Measurements from ENCODE around the gene LRRC36. TPM values are rescaled to one million over a fixed set of nuclear protein-coding genes. Genes with fewer than 3 reads are reported as not detected.

Gene LRRC36
- total and polyA plus RNA-seq, 2 of the 8 experiments (the other 6 are each of a cell fraction or from before 2014, with no cell fraction given), result 0.15 TPM; not detected in 1

GRCh38 chr16:67280090-67281015 is 46.3 kb upstream of the LRRC36 start:
- TF ChIP-seq USF2 (IDR thresholded peaks at IDR 0.05; ENCODE audit: low read length), result no peak
- TF ChIP-seq MAFK (IDR thresholded peaks at IDR 0.05; ENCODE audit: low read depth, low read length), result no peak
- no peak for TF ChIP-seq SRF (IDR thresholded peaks at IDR 0.05; ENCODE audit: low read depth, low read length)
- no peak for TF ChIP-seq EP300 (IDR thresholded peaks at IDR 0.05; ENCODE audit: borderline replicate concordance in 1 of 2, low read depth in 2 of 2, low read length in 2 of 2)
- no peak for TF ChIP-seq POLR2A (IDR thresholded peaks at IDR 0.05; ENCODE audit: control extremely low read depth in 1 of 2, low read depth in 2 of 2, low read length in 2 of 2)
- TF ChIP-seq KDM1A (IDR thresholded peaks at IDR 0.05; ENCODE audit: borderline replicate concordance, low read length), result no peak
- TF ChIP-seq CHD2 (IDR thresholded peaks at IDR 0.05; ENCODE audit: low read length), result no peak
- TF ChIP-seq SP4 (IDR thresholded peaks at IDR 0.05; ENCODE audit: low read length), result no peak
- TF ChIP-seq SP2 (IDR thresholded peaks at IDR 0.05; ENCODE audit: low read length), result no peak
- no peak for TF ChIP-seq JUND (IDR thresholded peaks at IDR 0.05; ENCODE audit: low read length)
- Histone ChIP-seq H3K36me3 (ENCODE audit: control insufficient read depth in 2 of 4, insufficient read depth in 4 of 4, low read length in 3 of 4) (no peaks in the 10 kb centered on the region), H4K91ac (replicated peaks; ENCODE audit: insufficient read length, low read length) (no peak overlapping the region), H3K79me1 (ENCODE audit: low read depth, low read length) (no peaks in the 10 kb centered on the region), H3K79me2 (ENCODE audit: control insufficient read depth in 1 of 2, insufficient read depth in 2 of 2, low read length in 2 of 2) (no peaks in the 10 kb centered on the region), H2BK15ac (ENCODE audit: low read length) (no peak overlapping the region), H3K56ac (replicated peaks; ENCODE audit: insufficient read length, low read depth, low read length) (no peak overlapping the region), H2AK5ac (ENCODE audit: low read depth, low read length) (no peak overlapping the region), H2BK20ac (ENCODE audit: low read length) (no peak overlapping the region), H3K9ac (replicated peaks in 1 of 4; ENCODE audit: extremely low read depth in 1 of 4, low read depth in 3 of 4, low read length in 3 of 4) (no peak overlapping the region), H3K23me2 (ENCODE audit: low read depth, low read length) (peaks cover 4% of the 10 kb centered on the region; the same call in 1 of the 2 replicates), H4K8ac (ENCODE audit: extremely low read depth, insufficient read depth, low read length) (no peak overlapping the region; the same call in 1 of the 2 replicates), H3K9me3 (ENCODE audit: insufficient read depth in 2 of 2, low read depth in 1 of 2, low read length in 1 of 2) (no peaks in the 10 kb centered on the region), H3K4ac (replicated peaks; ENCODE audit: insufficient read length, low read depth, low read length) (no peak overlapping the region), H3K27ac (ENCODE audit: low read depth, low read length) (no peak overlapping the region), H3K4me1 (replicated peaks in 1 of 4; ENCODE audit: control insufficient read depth in 3 of 4, insufficient read depth in 4 of 4, low read length in 3 of 4) (peaks cover 0 to 2% (median 0%) of the 10 kb centered on the region in 4 experiments; a peak in 1 of 7 replicates), H4K20me1 (replicated peaks in 1 of 2; ENCODE audit: control insufficient read depth in 1 of 2, insufficient read depth in 2 of 2, low read length in 2 of 2) (peaks cover under 1 to 5% of the 10 kb centered on the region in 2 experiments), H3K18ac (ENCODE audit: extremely low read depth, low read length) (no peak overlapping the region), H3K27me3 (replicated peaks in 1 of 4; ENCODE audit: control insufficient read depth in 3 of 4, extremely low read depth in 1 of 4, insufficient read depth in 3 of 4, low read length in 3 of 4) (peaks cover 0 to 15% (median 12%) of the 10 kb centered on the region in 4 experiments; a peak in 5 of 7 replicates), H3K4me2 (ENCODE audit: insufficient read depth in 1 of 2, low read depth in 2 of 2, low read length in 2 of 2) (peak overlapping the region in 1 of 2 experiments; percentile 0; a peak in 1 of 4 replicates), H3K23ac (ENCODE audit: insufficient read length) (no peak overlapping the region), H2BK5ac (ENCODE audit: low read depth, low read length) (no peak overlapping the region), H2BK12ac (ENCODE audit: low read depth, low read length) (no peak overlapping the region), H3K4me3 (ENCODE audit: extremely low read depth in 1 of 4, insufficient read depth in 2 of 4, low read depth in 3 of 4, low read length in 4 of 4) (peak overlapping the region in 1 of 4 experiments; percentile 70; a peak in 1 of 8 replicates), H3K14ac (ENCODE audit: insufficient read length) (no peak overlapping the region), H2BK120ac (replicated peaks; ENCODE audit: low read depth, low read length) (no peak overlapping the region), H4K5ac (ENCODE audit: insufficient read length, low read depth, low read length) (no peak overlapping the region), H2AFZ (ENCODE audit: low read length) (no peak overlapping the region)
- CTCF ChIA-PET (ENCODE audit: partially characterized antibody), result interaction anchor here (0.6 to 10.5 kb wide), 19 partner anchors 10 to 297 kb away, joined by 3 to 217 read pairs (median 5); partner anchors contain the start of genes ATP6V0D1, FHOD1, KCTD19 and LRRC36
- FAIRE-seq, result no peak
- POLR2A ChIA-PET (ENCODE audit: partially characterized antibody), result interaction anchor here (1.4 to 2.8 kb wide), 3 partner anchors 16 to 48 kb away, joined by 4 to 12 read pairs (median 4); partner anchors contain the start of genes FHOD1 and SLC9A5
- no peak for DNase-seq (ENCODE audit: low read depth in 1 of 2, low spot score in 2 of 2)
- WGBS, 2 experiments (ENCODE audit: extremely low coverage in 1 of 2, insufficient coverage in 1 of 2, insufficient read length in 1 of 2, insufficient replicate concordance in 2 of 2, low coverage in 1 of 2, low lambda C conversion rate in 2 of 2, missing lambda C conversion rate in 1 of 2), result 91% methylated on average over 15 of the region's 15 CpGs; no CpG with 5 or more reads in 1 of the 2 experiments
